HG02588 (cell line): Measurements from ENCODE around the gene COASY.

Source experiments
- ATAC-seq: cut with Tn5 transposase; IDR thresholded peaks from one replicate; pipeline ENCODE4 v1.9.1; 2021; ENCODE audit warnings: mild to moderate bottlenecking, moderate library complexity; ENCODE audit not compliant: unreplicated experiment

Gene COASY

GRCh38 chr17:42609814-42610801, 48.2 kb downstream of the COASY start:
- ATAC-seq = peak; percentile 4

GRCh38 chr17:42612013-42612412, 50.1 kb downstream of the COASY start:
- no peak for ATAC-seq

- no peak for ATAC-seq
Observed at GRCh38 chr17:42613699-42614295, 51.8 kb downstream of the COASY start.
